NCI-H2196 treated with DMSO at 0.1 percent for 48 hours (cell line): Measurements from ENCODE around the gene HPS3.
A peak's percentile ranks its signal among the peaks of the same experiment; 100 is the strongest.

Experiments used
- DNase-seq: peaks from one replicate; lab custom pipeline; 2025; ENCODE audit not compliant: unreplicated experiment; lab: John Stamatoyannopoulos, UW

HPS3 gene

DNA sequence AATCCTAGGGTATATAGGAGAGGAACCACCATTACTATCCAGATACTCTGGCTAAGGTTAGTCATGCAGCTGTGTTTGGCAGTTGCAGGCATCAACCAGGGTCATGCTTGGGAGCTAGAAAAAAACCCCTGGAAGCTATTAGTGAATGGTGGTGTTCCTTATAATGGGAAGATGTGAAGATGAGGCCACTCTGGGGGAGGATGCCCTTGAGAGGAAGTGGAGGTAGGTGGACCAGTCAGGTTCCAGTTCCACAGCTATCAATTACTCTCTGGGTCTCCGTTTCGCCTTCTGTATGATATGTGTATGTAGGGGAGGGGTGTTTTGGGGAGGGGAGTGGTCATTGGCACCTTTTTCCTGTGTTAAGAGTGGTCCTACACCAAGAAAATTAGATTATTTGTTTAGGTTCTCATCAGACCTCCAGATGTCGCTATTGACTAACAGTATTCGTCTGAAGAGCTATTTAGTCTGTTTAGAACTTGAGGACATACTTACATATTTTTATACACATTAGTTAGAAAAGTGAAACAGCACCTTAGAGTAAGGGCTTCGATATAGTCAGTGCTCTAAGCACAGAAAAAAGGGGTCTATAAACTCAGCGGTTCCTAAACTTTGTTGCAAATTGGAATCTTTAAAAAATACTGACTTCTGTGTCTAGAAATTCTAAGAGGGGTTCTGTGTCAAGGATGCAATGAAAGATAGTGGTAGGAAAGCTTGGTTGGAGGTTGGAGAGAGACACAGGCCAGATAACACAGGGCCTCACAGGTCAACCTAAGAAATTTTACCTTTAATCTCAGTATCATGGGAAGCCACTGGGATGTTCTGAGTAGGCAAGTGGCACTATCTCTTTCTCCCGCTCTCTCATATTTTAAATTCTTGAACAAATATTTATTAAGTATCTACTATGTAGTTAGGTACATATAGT lies 9.1 kb upstream of the HPS3 start:
- peak; percentile 56 for DNase-seq

DNA sequence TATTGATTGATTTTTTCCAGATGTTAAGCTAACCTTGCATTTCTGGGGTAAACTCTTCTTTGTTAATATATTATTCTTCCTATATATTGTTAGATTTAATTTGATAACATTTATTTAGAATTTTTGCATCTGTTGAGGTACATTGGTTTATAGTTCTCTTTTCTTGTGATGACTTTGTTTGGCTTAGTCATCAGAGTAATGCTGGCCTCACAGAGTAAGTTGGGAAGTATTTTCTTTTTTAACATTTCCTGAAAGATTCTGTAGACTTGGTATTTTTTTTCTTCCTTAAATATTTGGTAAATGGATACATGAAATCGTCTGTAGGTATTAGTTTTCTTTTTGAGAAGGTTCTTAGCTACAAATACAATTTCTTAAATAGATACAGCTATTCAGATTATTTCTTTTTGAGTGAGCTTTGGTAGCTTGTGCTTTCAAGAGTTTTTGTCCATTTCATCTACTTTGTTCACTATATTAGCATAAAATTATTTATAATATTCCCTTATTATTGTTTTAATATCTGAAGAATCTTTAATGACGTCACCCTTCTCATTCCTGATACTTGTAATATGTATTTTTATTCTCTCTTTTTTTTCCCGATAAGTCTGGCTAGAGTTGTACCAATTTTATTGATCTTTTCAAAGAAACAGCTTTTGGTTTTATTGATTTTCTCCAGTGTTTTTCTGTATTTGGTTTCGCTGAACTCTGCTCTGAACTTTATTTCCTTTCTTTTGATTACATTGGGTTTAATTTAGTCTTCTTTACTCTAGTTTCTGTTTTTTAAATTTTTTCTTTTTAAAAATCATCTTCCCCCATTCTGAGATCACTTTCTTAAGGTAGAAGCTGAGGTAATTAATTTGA lies 6.5 kb upstream of the HPS3 start:
- DNase-seq = no peak

DNA sequence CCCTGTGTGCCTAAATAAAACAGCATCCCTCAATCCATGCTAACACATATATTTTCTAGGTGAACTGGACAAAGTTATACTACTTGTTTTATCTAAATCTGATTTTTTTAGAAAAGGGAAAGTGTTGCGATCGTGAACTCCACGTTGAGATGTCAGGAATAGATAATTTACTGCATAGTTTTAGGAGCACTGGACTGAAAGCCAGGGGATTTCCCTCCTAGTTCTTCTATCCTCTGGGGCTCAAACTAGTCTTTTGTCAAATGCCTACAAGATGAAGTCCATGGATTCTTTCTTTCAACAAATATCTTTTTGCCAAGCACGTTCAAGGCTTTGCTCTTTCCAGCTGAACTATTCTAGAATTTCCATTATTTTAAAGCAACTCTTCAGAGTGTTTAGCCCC lies 617 bp upstream of the HPS3 start:
- DNase-seq = no peak

DNA sequence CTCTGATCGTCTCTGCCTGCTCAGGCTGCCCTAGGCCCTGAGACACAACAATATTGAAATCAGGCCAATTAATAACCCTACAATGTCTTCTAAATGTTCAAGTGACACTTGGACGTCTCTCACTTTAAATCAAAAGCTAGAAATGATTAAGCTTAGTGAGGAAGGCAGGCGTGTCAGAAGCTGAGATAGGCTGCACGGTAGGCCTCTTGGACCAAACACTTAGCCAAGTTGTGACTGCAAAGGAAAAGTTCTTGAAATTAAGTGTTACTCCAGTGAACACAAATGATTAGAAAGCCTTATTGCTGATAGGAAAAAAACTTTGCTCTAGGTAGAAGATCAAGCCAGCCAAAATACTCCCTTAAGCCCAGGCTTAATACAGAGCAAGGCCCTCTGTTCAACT lies 2.2 kb downstream of the HPS3 start:
- no peak for DNase-seq

DNA sequence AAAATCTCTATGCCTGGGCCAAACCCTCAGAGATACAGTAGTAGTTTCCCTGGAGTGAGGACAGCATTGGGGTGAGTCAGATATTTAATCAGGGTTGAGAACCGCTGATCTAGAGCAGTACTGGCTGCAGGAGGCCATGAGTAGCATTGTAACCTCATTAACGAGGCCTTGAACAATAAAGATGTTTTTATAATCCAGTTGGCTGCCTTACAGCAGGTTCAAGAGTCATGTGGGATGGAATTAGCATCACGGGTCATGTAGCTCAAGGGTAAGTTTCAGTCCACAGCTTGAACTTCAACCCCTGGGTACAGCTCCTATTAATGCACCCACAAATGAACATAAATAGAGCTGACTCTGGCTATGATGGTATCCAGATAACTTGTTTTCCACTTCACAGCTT lies 5.1 kb downstream of the HPS3 start:
- no peak for DNase-seq

DNA sequence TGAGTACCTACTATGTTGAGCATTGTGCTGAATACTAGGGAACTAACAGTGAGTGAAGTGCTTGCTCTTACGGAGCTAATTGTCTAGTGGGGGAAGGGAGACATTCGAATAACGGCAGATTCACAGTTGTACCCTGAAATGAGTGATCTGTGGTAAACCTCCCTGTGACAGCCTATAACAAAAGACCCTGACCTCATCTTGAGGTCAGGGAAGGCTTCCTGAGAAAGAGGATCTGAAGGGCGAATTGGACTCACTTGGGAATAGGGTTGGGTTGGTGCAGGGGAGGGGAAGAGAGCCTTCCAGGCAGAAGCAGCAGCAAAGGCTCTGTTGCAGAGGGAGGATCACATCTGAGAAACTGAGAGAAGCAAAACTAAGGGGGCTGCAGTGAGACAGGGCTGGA lies 13.2 kb downstream of the HPS3 start:
- DNase-seq = no peak

DNA sequence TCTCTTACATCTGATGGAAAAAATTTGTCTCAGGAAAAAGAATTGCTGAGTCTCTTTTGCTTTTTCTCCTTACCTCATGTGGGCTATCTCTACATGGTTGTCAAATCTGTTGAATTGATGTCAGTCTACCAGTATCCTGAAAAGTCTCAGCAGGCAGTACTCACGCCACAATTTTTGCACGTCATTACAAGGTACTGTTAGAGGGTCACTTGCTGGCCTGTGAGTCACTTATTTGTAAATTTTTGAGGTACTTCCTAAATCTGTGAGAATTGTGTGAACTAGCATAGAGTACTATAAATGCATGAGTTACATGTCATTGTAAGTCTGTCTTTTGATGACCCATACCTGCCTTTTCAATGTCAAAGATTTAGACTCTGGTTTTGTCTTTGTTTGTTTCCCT lies 15.9 kb downstream of the HPS3 start:
- no peak for DNase-seq

DNA sequence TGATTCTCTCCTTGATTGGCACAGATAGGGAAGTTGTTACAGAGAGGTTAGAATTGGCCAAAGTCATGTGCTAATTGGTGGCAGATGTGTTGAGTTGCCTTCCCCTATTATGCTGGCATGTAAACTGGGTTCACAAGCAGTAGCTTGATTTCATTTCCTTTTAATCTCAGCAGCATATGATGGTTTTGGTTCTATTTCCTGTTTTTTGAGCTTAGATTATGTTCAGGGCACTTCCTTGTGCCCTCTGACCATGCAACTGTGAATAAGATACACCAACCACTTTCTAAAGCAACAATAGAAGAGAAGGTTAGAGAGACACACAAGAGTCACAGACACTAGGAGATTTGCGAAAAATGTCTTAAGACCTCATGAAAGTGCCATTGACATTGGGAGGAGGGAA lies 16.5 kb downstream of the HPS3 start:
- DNase-seq = no peak

DNA sequence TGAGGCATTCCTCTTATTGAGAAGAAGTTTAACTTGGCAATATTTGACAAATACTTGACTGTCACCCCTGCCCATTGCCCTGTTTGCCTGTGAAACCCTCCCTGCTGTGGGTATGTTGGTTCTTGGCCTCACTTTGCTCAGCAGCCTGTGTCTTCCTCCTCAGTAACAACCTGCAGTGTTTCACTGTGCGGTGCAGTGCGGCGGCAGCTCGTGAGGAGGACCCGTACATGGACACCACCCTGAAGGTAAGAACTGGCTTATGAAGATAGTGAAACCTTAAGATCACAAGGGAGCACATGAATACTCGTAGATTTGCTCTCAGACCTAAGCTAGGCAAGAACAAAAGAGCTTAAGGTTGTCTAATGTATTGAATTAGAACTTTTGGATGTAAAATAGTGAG lies 21.0 kb downstream of the HPS3 start:
- DNase-seq = no peak

DNA sequence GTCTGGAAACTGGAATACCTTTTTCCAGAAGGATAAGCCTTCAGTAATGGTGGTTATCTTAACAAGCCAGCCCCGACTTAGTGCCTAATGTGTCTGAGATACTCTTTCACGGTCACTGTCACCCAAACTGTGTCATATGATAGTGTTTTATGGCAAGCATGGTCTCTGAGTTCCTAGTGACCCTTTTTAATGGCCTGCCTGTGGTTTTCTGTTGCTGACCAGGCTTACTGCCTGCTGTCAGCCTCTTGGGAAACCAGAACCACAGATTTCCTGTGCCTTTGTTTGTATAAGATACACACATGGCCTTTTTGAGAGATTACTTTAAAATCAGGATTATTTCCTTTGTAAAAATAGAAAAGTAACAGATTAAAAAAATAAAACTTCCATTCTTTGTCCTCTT lies 22.4 kb downstream of the HPS3 start:
- no peak for DNase-seq

DNA sequence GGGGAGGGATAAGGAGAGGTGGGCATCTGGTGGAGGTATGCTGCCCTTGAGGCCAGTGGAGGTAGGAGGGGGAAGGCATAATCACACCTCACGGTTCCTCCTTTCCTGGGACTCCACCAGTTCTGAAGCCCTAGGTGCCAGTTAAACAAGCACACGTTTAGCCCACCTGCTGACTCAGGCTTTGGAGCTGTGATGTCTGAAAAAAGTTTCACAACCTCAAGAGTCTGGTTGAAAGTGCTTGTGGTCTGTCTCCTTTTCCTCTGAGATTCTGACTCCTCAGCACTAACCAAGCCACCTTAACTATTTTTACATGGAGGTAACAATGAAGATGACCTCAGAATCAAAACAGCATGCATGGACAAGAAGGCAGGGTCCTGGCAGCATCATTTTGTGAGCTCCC lies 23.0 kb downstream of the HPS3 start:
- DNase-seq = no peak

DNA sequence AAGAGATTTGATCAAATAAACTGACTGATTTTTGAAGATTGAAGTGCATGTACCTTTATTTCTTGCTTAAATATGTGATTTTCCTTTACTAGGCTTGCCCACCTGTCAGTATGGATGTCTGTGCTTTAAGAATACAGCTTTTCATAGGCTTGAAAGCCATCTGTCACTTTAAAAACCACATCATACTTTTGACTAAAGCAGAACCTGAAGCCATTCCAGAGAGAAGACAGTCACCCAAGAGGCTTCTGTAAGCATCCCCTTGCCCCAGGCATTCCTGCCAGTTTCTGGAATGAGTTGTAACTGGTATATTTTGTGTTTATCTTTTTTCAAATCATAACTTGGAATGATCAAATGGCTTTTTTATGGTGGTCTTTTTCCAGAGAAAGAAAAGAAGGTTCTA lies 24.0 kb downstream of the HPS3 start:
- no peak for DNase-seq

DNA sequence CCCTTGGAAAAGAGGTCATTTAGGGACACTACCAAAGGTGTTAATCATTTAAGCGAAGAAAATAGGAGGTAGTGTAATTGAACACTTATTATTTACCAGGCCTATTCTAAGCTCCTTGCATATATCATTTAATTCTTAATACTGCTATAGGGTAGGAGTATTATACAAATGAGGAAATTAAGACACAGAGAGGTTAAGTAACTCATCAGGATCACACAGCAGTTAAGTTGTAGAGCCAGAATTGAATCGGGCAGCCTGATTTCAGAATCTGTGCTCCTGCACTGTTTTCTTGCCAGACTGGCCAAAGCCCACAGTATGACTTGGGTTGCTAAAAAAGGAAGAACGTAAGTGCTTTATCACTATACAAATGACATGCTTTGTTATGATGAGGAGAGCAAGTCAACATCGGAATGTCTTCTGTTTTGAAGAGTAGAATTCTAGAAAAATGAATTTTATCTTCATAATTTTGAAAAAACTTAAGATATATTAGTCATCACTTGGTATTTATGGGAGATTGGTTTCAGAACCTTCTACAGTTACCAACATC lies 31.4 kb downstream of the HPS3 start:
- no peak for DNase-seq

DNA sequence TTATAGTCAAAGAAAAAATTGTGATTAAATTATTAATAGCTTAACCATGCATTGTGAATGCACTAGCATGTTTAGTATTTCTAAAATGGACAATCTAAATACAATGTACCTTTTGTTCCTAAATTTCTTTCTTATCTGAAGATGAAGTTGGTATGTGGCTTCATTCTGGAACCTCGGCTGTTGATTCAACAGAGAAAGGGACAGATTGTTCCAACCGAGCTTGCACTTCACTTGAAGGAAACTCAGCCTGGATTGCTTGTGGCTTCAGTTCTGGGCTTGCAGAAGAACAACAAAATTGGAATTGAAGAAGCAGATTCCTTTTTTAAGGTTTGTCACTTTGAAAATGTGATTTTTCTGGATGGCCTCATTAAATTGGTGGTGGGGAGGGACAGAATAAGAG lies 32.6 kb downstream of the HPS3 start:
- DNase-seq = no peak

DNA sequence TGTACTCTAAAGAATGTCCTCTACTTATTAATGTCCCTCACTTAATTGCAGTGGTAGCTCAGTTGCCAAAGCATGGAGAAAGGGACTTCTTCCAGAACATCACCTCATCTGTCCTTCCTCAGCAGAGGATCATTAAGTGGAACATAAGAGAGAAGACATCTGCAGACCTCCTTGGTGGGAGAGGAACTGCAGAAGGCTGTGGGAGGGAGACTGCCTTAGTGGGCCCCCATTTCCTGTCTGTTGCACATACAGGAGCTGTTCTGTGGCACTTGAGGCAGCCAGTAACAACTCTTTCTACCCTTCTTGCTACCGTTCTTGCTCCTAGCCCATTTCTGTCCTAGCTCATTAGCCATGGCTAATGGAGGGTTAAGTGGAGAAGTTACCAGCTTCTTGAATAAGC lies 33.6 kb downstream of the HPS3 start:
- DNase-seq = no peak

DNA sequence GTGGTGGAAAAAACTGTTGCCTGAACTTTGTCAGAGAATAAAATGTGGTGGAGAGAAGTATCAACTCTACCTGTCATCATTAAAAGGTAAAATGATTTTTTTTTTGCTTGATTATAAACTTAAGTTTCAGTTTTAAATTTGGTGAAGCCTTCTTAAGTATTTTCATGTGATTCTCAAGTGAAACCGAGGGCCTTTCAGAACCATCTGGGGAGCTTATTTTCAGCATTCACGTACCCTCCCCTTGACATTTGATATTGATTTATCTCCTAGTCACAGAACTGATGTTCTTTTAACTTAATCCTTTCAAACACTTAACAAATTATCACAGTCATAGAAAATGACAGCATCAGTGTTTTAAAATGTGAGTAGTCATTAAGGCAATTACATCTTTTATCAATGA lies 38.5 kb downstream of the HPS3 start:
- DNase-seq = no peak

DNA sequence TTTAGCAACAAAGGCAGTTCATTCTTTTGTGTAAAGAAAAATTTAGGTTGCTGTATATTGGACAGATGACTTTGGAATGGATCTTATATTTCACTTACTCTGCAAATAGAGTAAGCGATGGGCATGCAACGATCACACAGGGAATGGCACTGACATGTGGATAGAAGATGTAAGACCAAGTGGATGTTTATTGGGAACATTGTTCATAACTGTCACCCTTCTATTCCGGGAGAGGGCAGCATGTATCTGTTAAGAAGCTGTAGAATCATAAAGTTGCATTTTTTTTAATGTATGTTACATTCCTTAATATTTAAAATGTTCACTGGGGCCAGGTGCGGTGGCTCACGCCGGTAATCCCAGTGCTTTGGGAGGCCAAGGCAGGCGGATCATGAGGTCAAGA lies 41.2 kb downstream of the HPS3 start:
- no peak for DNase-seq

DNA sequence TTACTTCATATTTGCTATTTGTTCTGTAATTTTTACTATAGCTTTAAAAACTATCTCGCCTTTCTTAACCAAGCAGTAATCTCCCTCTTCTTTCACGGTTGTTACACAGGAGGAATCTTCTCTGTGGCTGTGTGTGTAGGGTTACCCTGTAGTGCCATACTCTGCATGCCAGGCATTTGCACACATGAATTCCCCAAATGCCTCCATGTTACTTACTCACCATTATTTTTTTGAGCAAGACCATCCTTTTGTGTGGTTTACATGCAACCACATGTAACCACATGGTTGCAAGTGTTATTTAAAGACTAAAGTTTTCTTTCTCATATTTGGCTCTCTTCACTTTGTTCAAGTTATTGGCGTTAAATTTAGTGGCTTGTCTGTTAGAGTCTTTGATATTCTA lies 45.5 kb downstream of the HPS3 start:
- no peak for DNase-seq

DNA sequence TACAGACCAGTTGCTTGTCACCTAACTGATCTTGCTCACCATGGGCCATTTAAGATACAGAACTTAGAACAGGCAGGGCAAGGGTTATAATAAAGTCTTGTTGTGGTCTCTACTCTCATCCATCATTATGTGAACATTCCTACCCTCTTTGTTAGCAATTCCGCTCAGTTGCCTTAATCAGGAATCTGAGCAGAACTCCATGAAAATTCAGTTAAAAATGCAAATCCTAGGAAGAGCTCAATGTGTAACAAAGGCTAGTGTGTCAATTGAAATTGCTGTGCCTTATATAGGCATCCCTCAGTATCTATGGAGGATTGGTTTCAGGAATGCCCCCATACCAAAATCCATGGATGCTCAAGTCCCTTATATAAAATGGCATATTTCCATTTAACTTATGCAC lies 47.7 kb downstream of the HPS3 start:
- DNase-seq = no peak

DNA sequence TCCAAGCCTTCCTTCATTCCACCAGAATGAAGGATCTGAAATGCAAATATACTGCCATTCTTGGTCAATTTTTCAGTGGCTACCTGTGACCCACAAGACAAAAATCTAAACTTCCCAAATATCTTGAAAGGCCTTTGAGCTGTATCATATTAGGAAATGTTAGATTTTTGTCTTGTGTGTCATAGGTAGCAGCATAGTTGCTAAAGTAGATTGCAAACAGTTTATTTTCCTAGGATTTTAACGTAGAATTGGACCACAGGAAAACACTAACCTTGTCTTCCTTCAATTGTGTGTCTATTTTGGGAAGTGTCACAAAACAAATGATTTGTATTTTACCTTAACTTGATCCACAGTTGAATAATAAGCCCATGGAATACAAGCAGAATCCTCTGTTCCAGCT lies 49.8 kb downstream of the HPS3 start:
- no peak for DNase-seq

DNA sequence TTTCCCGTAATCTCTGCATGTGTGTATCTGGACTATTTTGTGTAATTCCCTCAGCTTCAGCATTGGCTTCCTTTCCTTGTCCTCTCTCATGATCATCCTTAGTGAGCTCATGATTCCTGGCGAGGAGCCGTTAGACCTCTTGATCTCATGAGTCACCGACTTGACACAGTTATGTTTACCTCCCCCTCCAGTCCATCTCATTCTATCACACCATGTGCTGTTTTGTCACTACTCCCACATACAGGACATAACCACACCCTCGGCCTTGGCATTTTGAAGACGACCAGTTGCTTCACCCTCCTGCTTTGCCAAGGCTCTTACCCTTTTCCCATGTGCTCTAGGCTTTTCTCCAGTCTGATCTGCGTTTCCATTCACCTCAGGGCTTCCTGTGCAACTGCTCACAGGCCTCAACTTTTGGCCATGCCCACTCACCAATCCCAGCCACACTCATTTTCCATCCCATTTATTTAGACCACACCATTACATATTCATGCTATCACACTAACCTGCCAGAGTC lies 50.7 kb downstream of the HPS3 start:
- DNase-seq = peak; percentile 37

DNA sequence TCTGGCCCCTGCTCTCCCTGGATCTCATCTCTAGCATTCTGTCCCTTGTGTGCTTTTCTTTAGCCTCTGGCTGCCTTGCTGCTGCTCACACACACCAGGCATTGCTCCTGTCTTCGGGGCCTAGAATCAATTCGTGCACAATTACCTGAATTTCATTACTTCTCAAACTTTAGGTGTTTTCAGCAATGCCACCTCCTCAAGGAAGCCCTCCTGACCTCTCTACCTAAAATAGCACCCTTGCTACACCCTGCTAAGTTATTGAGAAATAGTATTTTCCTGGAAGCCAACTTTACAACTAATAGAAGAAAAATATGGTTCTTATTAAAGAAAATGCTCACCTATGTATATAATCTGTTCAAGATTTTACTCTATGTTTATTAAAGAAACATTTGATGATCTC lies 51.7 kb downstream of the HPS3 start:
- no peak for DNase-seq
